Fibroblast of lung (primary cell): ENCODE measurements around the gene PLEKHG7. TPM values are rescaled to one million over a fixed set of nuclear protein-coding genes. Genes with fewer than 3 reads are reported as not detected.

Source experiments
- DNase-seq, 2 donors: peaks; one replicate each; pipeline versions ENCODE4 v3.0.0 to v3.0.0-alpha.2; 2010; ENCODE audit warnings: low read depth in 2 of 2
- H2AFZ ChIP-seq: 2 replicates; pipeline ENCODE4 v1.5.1; 2012; ENCODE audit warnings: low read length, control low read depth, inconsistent platforms
- H3K27ac ChIP-seq: 2 replicates; pipeline ENCODE4 v1.5.1; 2011; ENCODE audit warnings: low read length, control low read depth; ENCODE audit not compliant: insufficient read depth
- H3K27me3 ChIP-seq: 2 replicates; pipeline ENCODE4 v1.5.1; 2011; ENCODE audit warnings: mild to moderate bottlenecking, low read length; ENCODE audit not compliant: control insufficient read depth, insufficient read depth
- H3K36me3 ChIP-seq: 2 replicates; pipeline ENCODE4 v1.5.1; 2011; ENCODE audit warnings: low read length; ENCODE audit not compliant: control insufficient read depth, insufficient read depth
- H3K4me1 ChIP-seq: 2 replicates; pipeline ENCODE4 v1.5.1; 2011; ENCODE audit warnings: low read length; ENCODE audit not compliant: control insufficient read depth, insufficient read depth; ENCODE audit errors: extremely low read depth
- H3K4me2 ChIP-seq: 2 replicates; pipeline ENCODE4 v1.5.1; 2011; ENCODE audit warnings: low read length, control low read depth; ENCODE audit not compliant: insufficient read depth; ENCODE audit errors: extremely low read depth
- H3K4me3 ChIP-seq, 4 experiments: fragments of 200-600 bp in 1 of 4; sonication (generic) in 1 of 4; replicated peaks in 1 of 4; 2 replicates each; pipeline ENCODE4 v1.5.1; 2011 to 2016; ENCODE audit warnings: low read length in 4 of 4, low read depth in 3 of 4, mild to moderate bottlenecking in 3 of 4, control low read depth in 2 of 4, inconsistent platforms in 1 of 4, mixed read lengths in 1 of 4; ENCODE audit not compliant: insufficient read depth in 1 of 4; ENCODE audit errors: control extremely low read depth in 1 of 4
- H3K79me2 ChIP-seq: 2 replicates; pipeline ENCODE4 v1.5.1; 2012; ENCODE audit warnings: mild to moderate bottlenecking, low read length, inconsistent platforms; ENCODE audit not compliant: control insufficient read depth, insufficient read depth
- H3K9ac ChIP-seq: 2 replicates; pipeline ENCODE4 v1.5.1; 2011; ENCODE audit warnings: mild to moderate bottlenecking, low read length, control low read depth; ENCODE audit not compliant: insufficient read depth
- H3K9me3 ChIP-seq: 2 replicates; pipeline ENCODE4 v1.5.1; 2012; ENCODE audit warnings: low read depth, low read length; ENCODE audit not compliant: control insufficient read depth, insufficient read depth
- H4K20me1 ChIP-seq: 2 replicates; pipeline ENCODE4 v1.5.1; 2011; ENCODE audit warnings: low read length; ENCODE audit not compliant: control insufficient read depth, insufficient read depth; ENCODE audit errors: extremely low read depth
- CTCF ChIP-seq, 2 donors: IDR thresholded peaks in 1 of 2; conservative IDR thresholded peaks in 1 of 2; 1 replicate in 1 of 2; 2 replicates in 1 of 2; pipeline ENCODE4 v1.5.1; 2011 to 2012; ENCODE audit warnings: low read length in 2 of 2, control low read depth in 1 of 2, inconsistent platforms in 1 of 2, low read depth in 1 of 2, mild to moderate bottlenecking in 1 of 2
- EZH2 ChIP-seq: IDR thresholded peaks from 2 replicates; pipeline ENCODE4 v1.5.1; 2012; ENCODE audit warnings: low read length, control low read depth, mild to moderate bottlenecking; ENCODE audit errors: missing control alignments
- polyA plus RNA-seq, 2 donors: library from polyadenylated mRNA; depleted of rRNA in 1 of 2; stranded (reverse) in 1 of 2; unstranded in 1 of 2; fragments of >200 nt; gene quantifications; 2 replicates each; pipeline ENCODE4 v1.2.1, GENCODE V29; 2011 to 2012; ENCODE audit warnings: missing spikeins in 1 of 2
- total RNA-seq: library from RNA; depleted of rRNA; stranded (reverse); fragments of >200 nt; gene quantifications from 2 replicates; pipeline ENCODE4 v1.2.1, GENCODE V29; 2014

PLEKHG7 gene
- total and polyA plus RNA-seq, 2 donors (not counting 1 experiment from before 2014, with no cell fraction given) = not detected

- peak in 1 of 2 donors; percentile 11 for DNase-seq
- Histone ChIP-seq H3K27me3 (no peaks in the 10 kb centered on the region), H3K27ac (no peak overlapping the region), H3K36me3 (no peaks in the 10 kb centered on the region), H3K9me3 (no peaks in the 10 kb centered on the region), H3K9ac (no peak overlapping the region), H2AFZ (no peak overlapping the region), H3K4me1 (peaks cover 2% of the 10 kb centered on the region), H3K4me3 (no peak overlapping the region), H4K20me1 (no peaks in the 10 kb centered on the region), H3K4me2 (no peak overlapping the region), H3K79me2 (no peaks in the 10 kb centered on the region)
- TF ChIP-seq EZH2 = no peak
- no peak for TF ChIP-seq CTCF (conservative IDR thresholded peaks at IDR 0.05 in 1 of 2, IDR thresholded peaks at IDR 0.05 in 1 of 2; ENCODE audit: low read depth in 1 of 2, low read length in 2 of 2)
These were observed 15.7 kb downstream of the PLEKHG7 start for GRCh38 chr12:92718483-92718990.

DNA sequence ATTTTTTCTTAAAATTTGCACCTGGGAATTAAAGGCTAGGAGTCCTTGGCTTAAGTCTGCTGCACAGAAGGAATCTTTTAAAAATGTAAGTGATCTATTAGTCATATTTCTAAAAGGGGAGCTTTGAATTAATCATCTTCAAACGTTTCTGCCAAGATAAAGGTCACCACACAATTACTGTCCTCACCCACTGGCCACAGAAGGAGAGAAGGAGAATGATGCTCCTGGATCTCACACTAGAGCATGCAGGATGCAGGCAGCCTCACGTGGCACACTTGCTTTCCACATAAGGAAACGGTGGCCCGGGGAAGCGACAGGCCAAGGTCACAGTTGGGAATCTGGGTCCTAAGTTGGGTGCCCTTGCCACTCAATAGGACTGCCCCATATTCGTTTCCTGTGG, 16.9 kb downstream of the PLEKHG7 start:
- H4K20me1 ChIP-seq = no peaks in the 10 kb centered on the region
- no peak overlapping the region for H3K9ac ChIP-seq
- no peak overlapping the region for H3K4me3 ChIP-seq
- no peak overlapping the region for H2AFZ ChIP-seq
- H3K79me2 ChIP-seq = no peaks in the 10 kb centered on the region
- H3K36me3 ChIP-seq = no peaks in the 10 kb centered on the region
- H3K9me3 ChIP-seq = no peaks in the 10 kb centered on the region
- H3K4me1 ChIP-seq = peaks cover 2% of the 10 kb centered on the region
- H3K27me3 ChIP-seq = no peaks in the 10 kb centered on the region
- H3K27ac ChIP-seq = no peak overlapping the region
- TF ChIP-seq CTCF (conservative IDR thresholded peaks at IDR 0.05 in 1 of 2, IDR thresholded peaks at IDR 0.05 in 1 of 2; ENCODE audit: low read depth in 1 of 2, low read length in 2 of 2) = no peak
- TF ChIP-seq EZH2 = no peak
- peak in 1 of 2 donors; percentile 65 for DNase-seq
- no peak overlapping the region for H3K4me2 ChIP-seq

- H3K4me2 ChIP-seq = no peak overlapping the region
- no peak overlapping the region for H2AFZ ChIP-seq
- H3K79me2 ChIP-seq = no peaks in the 10 kb centered on the region
- H3K9me3 ChIP-seq = no peaks in the 10 kb centered on the region
- no peak overlapping the region for H3K9ac ChIP-seq
- TF ChIP-seq EZH2 = no peak
- TF ChIP-seq CTCF (conservative IDR thresholded peaks at IDR 0.05 in 1 of 2, IDR thresholded peaks at IDR 0.05 in 1 of 2; ENCODE audit: low read depth in 1 of 2, low read length in 2 of 2) = no peak
- no peaks in the 10 kb centered on the region for H4K20me1 ChIP-seq
- peaks cover 2% of the 10 kb centered on the region for H3K4me1 ChIP-seq
- H3K4me3 ChIP-seq = no peak overlapping the region
- peak in 1 of 2 donors; percentile 70 for DNase-seq
- H3K36me3 ChIP-seq = no peaks in the 10 kb centered on the region
- H3K27me3 ChIP-seq = no peaks in the 10 kb centered on the region
- no peak overlapping the region for H3K27ac ChIP-seq
These were observed 18.3 kb downstream of the PLEKHG7 start for GRCh38 chr12:92721130-92721529.
